HEK293 (cell line): ENCODE measurements around the gene PAM.

Source experiments
- CTCF ChIP-seq: fragments of 450-650 bp; formaldehyde crosslinking; IDR thresholded peaks from 2 replicates; pipeline ENCODE4 v1.5.1; 2016; ENCODE audit warnings: missing biosample characterization, missing genetic modification characterization
- KLF1 ChIP-seq: fragments of 450-650 bp; formaldehyde crosslinking; IDR thresholded peaks from 2 replicates; pipeline ENCODE4 v1.5.1; 2016; ENCODE audit warnings: missing biosample characterization, missing genetic modification characterization
- SALL2 ChIP-seq: fragments of 450-650 bp; formaldehyde crosslinking; IDR thresholded peaks from 2 replicates; pipeline ENCODE4 v1.5.0; 2017; ENCODE audit warnings: missing biosample characterization, mild to moderate bottlenecking, missing genetic modification characterization, borderline replicate concordance
- ZEB2 ChIP-seq: fragments of 450-650 bp; formaldehyde crosslinking; IDR thresholded peaks from 2 replicates; pipeline ENCODE4 v1.5.1; 2016; ENCODE audit warnings: missing biosample characterization, missing genetic modification characterization
- ZNF138 ChIP-seq: fragments of 450-650 bp; formaldehyde crosslinking; IDR thresholded peaks from 2 replicates; pipeline ENCODE4 v1.5.1; 2016; ENCODE audit warnings: missing biosample characterization, missing genetic modification characterization, borderline replicate concordance
- ZNF624 ChIP-seq: fragments of 450-650 bp; formaldehyde crosslinking; IDR thresholded peaks from 2 replicates; pipeline ENCODE4 v1.5.1; 2017; ENCODE audit warnings: missing biosample characterization, missing genetic modification characterization
- ZNF704 ChIP-seq: fragments of 450-650 bp; formaldehyde crosslinking; IDR thresholded peaks from 2 replicates; pipeline ENCODE4 v1.5.1; 2016; ENCODE audit warnings: missing biosample characterization, missing genetic modification characterization

GRCh38 chr5:103006921-103007320, 251.8 kb downstream of the PAM start:
- TF ChIP-seq ZNF704 (no peak), CTCF (no peak), KLF1 (no peak), SALL2 (no peak), ZNF624 (tag by site-specific recombination) (no peak), ZNF138 (tag by site-specific recombination) (no peak), ZEB2 (no peak)
